ENCODE measurements around the gene BMI1. TPM values are rescaled to one million over a fixed set of nuclear protein-coding genes. Genes with fewer than 3 reads are reported as not detected.
"Not testable (repeated sequence)": the region's sequence is repeated elsewhere in the genome, so short reads cannot be mapped to it uniquely, and the experiment has no call there.

The BMI1 gene
- total and polyA plus RNA-seq, 2 donors (not counting 3 experiments of a cell fraction or from before 2014, with no cell fraction given) = 12.0 to 25.1 TPM

GRCh38 chr10:22308390-22308789 is 12.5 kb upstream of the BMI1 start:
- no peaks in the 10 kb centered on the region for H3K9me3 ChIP-seq (replicated peaks; ENCODE audit: control insufficient read depth, insufficient read depth, low read length)
- H3K79me2 ChIP-seq (ENCODE audit: control insufficient read depth, insufficient read depth, low read length) = no peaks in the 10 kb centered on the region
- H3K27ac ChIP-seq (ENCODE audit: insufficient read depth, low read depth, low read length) = no peak overlapping the region
- no peaks in the 10 kb centered on the region for H3K27me3 ChIP-seq (ENCODE audit: control insufficient read depth in 2 of 2, insufficient read depth in 2 of 2, low read length in 2 of 2)
- no peak overlapping the region for H3K9ac ChIP-seq (replicated peaks; ENCODE audit: extremely low read depth, insufficient read depth, low read length)
- dilution Hi-C loops (cut with MboI; ENCODE audit: extremely low pct_ligation_motif_present, low sequenced_read_pairs) (no loop called here), intact Hi-C loops (cut with micrococcal nuclease) (no loop called here)
- no TSS peak for BruUV-seq (replicated peaks)
- no peak for TF ChIP-seq GATA2 (IDR thresholded peaks at IDR 0.05; ENCODE audit: insufficient read depth, insufficient read length, low read depth, low read length)
- peak; percentile 41 for TF ChIP-seq FOS (IDR thresholded peaks at IDR 0.05; ENCODE audit: borderline replicate concordance, insufficient read depth, low read length)
- DNase-seq (ENCODE audit: low read depth, low spot score) (peak; percentile 36), FAIRE-seq (no peak)
- no peaks in the 10 kb centered on the region for H3K4me1 ChIP-seq (ENCODE audit: control insufficient read depth, extremely low read depth, insufficient read depth, low read length)
- H3K4me2 ChIP-seq (ENCODE audit: insufficient read depth, low read length) = no peak overlapping the region
- POLR2A ChIA-PET = no interaction called here
- H2AFZ ChIP-seq (ENCODE audit: low read depth, low read length) = no peak overlapping the region
- H3K9me1 ChIP-seq (replicated peaks; ENCODE audit: control insufficient read depth, extremely low read depth, insufficient read depth, low read length) = no peaks in the 10 kb centered on the region
- no peak overlapping the region for H3K4me3 ChIP-seq (replicated peaks in 1 of 3; ENCODE audit: insufficient read depth in 1 of 3, low read depth in 1 of 3, low read length in 3 of 3)
- CTCF ChIA-PET = interaction anchor here (1.0 kb wide), 1 partner anchor 13 kb away, joined by 3 read pairs; no protein-coding TSS in a partner anchor
- H4K20me1 ChIP-seq (replicated peaks; ENCODE audit: control insufficient read depth, extremely low read depth, insufficient read depth, low read length) = no peaks in the 10 kb centered on the region
- no peaks in the 10 kb centered on the region for H3K36me3 ChIP-seq (ENCODE audit: control insufficient read depth in 2 of 2, extremely low read depth in 1 of 2, insufficient read depth in 2 of 2, low read length in 2 of 2)

GRCh38 chr10:22309180-22310000 is 11.5 kb upstream of the BMI1 start:
- Histone ChIP-seq H3K9ac (replicated peaks; ENCODE audit: extremely low read depth, insufficient read depth, low read length) (no peak overlapping the region), H3K27ac (ENCODE audit: insufficient read depth, low read depth, low read length) (no peak overlapping the region), H3K9me1 (replicated peaks; ENCODE audit: control insufficient read depth, extremely low read depth, insufficient read depth, low read length) (no peaks in the 10 kb centered on the region), H3K9me3 (replicated peaks; ENCODE audit: control insufficient read depth, insufficient read depth, low read length) (no peaks in the 10 kb centered on the region), H2AFZ (ENCODE audit: low read depth, low read length) (no peak overlapping the region), H3K27me3 (ENCODE audit: control insufficient read depth in 2 of 2, insufficient read depth in 2 of 2, low read length in 2 of 2) (no peaks in the 10 kb centered on the region), H3K4me1 (ENCODE audit: control insufficient read depth, extremely low read depth, insufficient read depth, low read length) (no peaks in the 10 kb centered on the region), H3K36me3 (ENCODE audit: control insufficient read depth in 2 of 2, extremely low read depth in 1 of 2, insufficient read depth in 2 of 2, low read length in 2 of 2) (no peaks in the 10 kb centered on the region), H3K79me2 (ENCODE audit: control insufficient read depth, insufficient read depth, low read length) (no peaks in the 10 kb centered on the region), H3K4me3 (replicated peaks in 1 of 3; ENCODE audit: insufficient read depth in 1 of 3, low read depth in 1 of 3, low read length in 3 of 3) (no peak overlapping the region), H4K20me1 (replicated peaks; ENCODE audit: control insufficient read depth, extremely low read depth, insufficient read depth, low read length) (no peaks in the 10 kb centered on the region), H3K4me2 (ENCODE audit: insufficient read depth, low read length) (no peak overlapping the region)
- intact Hi-C loops (cut with micrococcal nuclease) (no loop called here), dilution Hi-C loops (cut with MboI; ENCODE audit: extremely low pct_ligation_motif_present, low sequenced_read_pairs) (no loop called here)
- POLR2A ChIA-PET = no interaction called here
- TF ChIP-seq JUN (IDR thresholded peaks at IDR 0.05; ENCODE audit: borderline replicate concordance, insufficient read depth, insufficient read length, low read depth) (no peak), FOS (IDR thresholded peaks at IDR 0.05; ENCODE audit: borderline replicate concordance, insufficient read depth, low read length) (no peak), MAX (IDR thresholded peaks at IDR 0.05; ENCODE audit: insufficient read depth, insufficient read length) (no peak), POLR2A (IDR thresholded peaks at IDR 0.05; ENCODE audit: low read depth, low read length) (no peak)
- DNase-seq (ENCODE audit: low read depth, low spot score) (no peak), FAIRE-seq (no peak)
- CTCF ChIA-PET = no interaction called here
- BruUV-seq (replicated peaks) = no TSS peak

GRCh38 chr10:22310012-22310411 is 10.9 kb upstream of the BMI1 start:
- CTCF ChIA-PET; H4K20me1 ChIP-seq (replicated peaks; ENCODE audit: control insufficient read depth, extremely low read depth, insufficient read depth, low read length); H3K4me1 ChIP-seq (ENCODE audit: control insufficient read depth, extremely low read depth, insufficient read depth, low read length); H2AFZ ChIP-seq (ENCODE audit: low read depth, low read length); H3K36me3 ChIP-seq (ENCODE audit: control insufficient read depth in 2 of 2, extremely low read depth in 1 of 2, insufficient read depth in 2 of 2, low read length in 2 of 2); H3K79me2 ChIP-seq (ENCODE audit: control insufficient read depth, insufficient read depth, low read length); H3K27me3 ChIP-seq (ENCODE audit: control insufficient read depth in 2 of 2, insufficient read depth in 2 of 2, low read length in 2 of 2); FAIRE-seq; H3K9me1 ChIP-seq (replicated peaks; ENCODE audit: control insufficient read depth, extremely low read depth, insufficient read depth, low read length); BruUV-seq (replicated peaks); H3K27ac ChIP-seq (ENCODE audit: insufficient read depth, low read depth, low read length); H3K4me3 ChIP-seq (replicated peaks in 1 of 3; ENCODE audit: insufficient read depth in 1 of 3, low read depth in 1 of 3, low read length in 3 of 3); dilution Hi-C loops (cut with MboI; ENCODE audit: extremely low pct_ligation_motif_present, low sequenced_read_pairs); DNase-seq (ENCODE audit: low read depth, low spot score); H3K9me3 ChIP-seq (replicated peaks; ENCODE audit: control insufficient read depth, insufficient read depth, low read length); H3K9ac ChIP-seq (replicated peaks; ENCODE audit: extremely low read depth, insufficient read depth, low read length); H3K4me2 ChIP-seq (ENCODE audit: insufficient read depth, low read length); POLR2A ChIA-PET: not testable (repeated sequence)
- intact Hi-C loops (cut with micrococcal nuclease) = loop anchor here (10.0 kb wide), 1 partner anchor 405 kb away; the partner anchor contains the start of gene PIP4K2A

Measured in endothelial cell of umbilical vein (primary cell).